ENCODE results near the gene NOL4L. TPM values are rescaled to one million over a fixed set of nuclear protein-coding genes. Genes with fewer than 3 reads are reported as not detected.
A peak's percentile ranks its signal among the peaks of the same experiment; 100 is the strongest.
"Not testable (repeated sequence)": the region's sequence is repeated elsewhere in the genome, so short reads cannot be mapped to it uniquely, and the experiment has no call there.

Gene NOL4L
- total RNA-seq, 1 donor from 2014 or later, result 13.2 TPM

GRCh38 chr20:32582659-32583580 lies 2.2 kb downstream of the NOL4L start:
- intact Hi-C loops (cut with micrococcal nuclease), result no loop called here
- Mint-ChIP-seq H3K27ac (no peak overlapping the region), H3K9me3 (no peaks in the 10 kb centered on the region), H3K36me3 (ENCODE audit: low read depth) (no peaks in the 10 kb centered on the region), H3K4me3 (ENCODE audit: low read depth) (peak overlapping the region; percentile 49), H3K4me1 (ENCODE audit: low read depth) (peaks cover 25% of the 10 kb centered on the region), H3K27me3 (ENCODE audit: low read depth) (peaks cover 24% of the 10 kb centered on the region)
- DNase-seq (ENCODE audit: low spot score), result no peak

- no peaks in the 10 kb centered on the region for H3K36me3 Mint-ChIP-seq (ENCODE audit: low read depth)
- DNase-seq (ENCODE audit: low spot score), result no peak
- H3K4me3 Mint-ChIP-seq (ENCODE audit: low read depth), result peak overlapping the region; percentile 78
- no peak overlapping the region for H3K27ac Mint-ChIP-seq
- intact Hi-C loops (cut with micrococcal nuclease), result no loop called here
- peaks cover 15% of the 10 kb centered on the region for H3K27me3 Mint-ChIP-seq (ENCODE audit: low read depth)
- no peaks in the 10 kb centered on the region for H3K9me3 Mint-ChIP-seq
- H3K4me1 Mint-ChIP-seq (ENCODE audit: low read depth), result peaks cover 28% of the 10 kb centered on the region
Measured at GRCh38 chr20:32581839-32582658, 3.1 kb downstream of the NOL4L start.

GRCh38 chr20:32580970-32581838 lies 3.9 kb downstream of the NOL4L start:
- H3K4me1 Mint-ChIP-seq (ENCODE audit: low read depth), result peaks cover 24% of the 10 kb centered on the region
- H3K36me3 Mint-ChIP-seq (ENCODE audit: low read depth), result no peaks in the 10 kb centered on the region
- no peak overlapping the region for H3K27ac Mint-ChIP-seq
- H3K9me3 Mint-ChIP-seq, result no peaks in the 10 kb centered on the region
- intact Hi-C loops (cut with micrococcal nuclease), result no loop called here
- H3K27me3 Mint-ChIP-seq (ENCODE audit: low read depth), result peaks cover 7% of the 10 kb centered on the region
- peak overlapping the region; percentile 78 for H3K4me3 Mint-ChIP-seq (ENCODE audit: low read depth)
- DNase-seq (ENCODE audit: low spot score), result no peak

GRCh38 chr20:32580219-32580969 lies 4.7 kb downstream of the NOL4L start:
- intact Hi-C loops (cut with micrococcal nuclease), result no loop called here
- no peak for DNase-seq (ENCODE audit: low spot score)
- Mint-ChIP-seq H3K36me3 (ENCODE audit: low read depth) (no peaks in the 10 kb centered on the region), H3K4me3 (ENCODE audit: low read depth) (no peak overlapping the region), H3K9me3 (no peaks in the 10 kb centered on the region), H3K4me1 (ENCODE audit: low read depth) (peaks cover 17% of the 10 kb centered on the region), H3K27ac (no peak overlapping the region), H3K27me3 (ENCODE audit: low read depth) (no peaks in the 10 kb centered on the region)

GRCh38 chr20:32578840-32579390 lies 6.2 kb downstream of the NOL4L start:
- Mint-ChIP-seq H3K36me3 (ENCODE audit: low read depth) (no peaks in the 10 kb centered on the region), H3K4me3 (ENCODE audit: low read depth) (no peak overlapping the region), H3K27ac (no peak overlapping the region), H3K9me3 (no peaks in the 10 kb centered on the region), H3K27me3 (ENCODE audit: low read depth) (no peaks in the 10 kb centered on the region), H3K4me1 (ENCODE audit: low read depth) (peaks cover 23% of the 10 kb centered on the region)
- no peak for DNase-seq (ENCODE audit: low spot score)
- intact Hi-C loops (cut with micrococcal nuclease), result no loop called here

- H3K4me1 Mint-ChIP-seq (ENCODE audit: low read depth), result peaks cover 23% of the 10 kb centered on the region
- H3K27ac Mint-ChIP-seq; H3K4me3 Mint-ChIP-seq (ENCODE audit: low read depth); H3K9me3 Mint-ChIP-seq; DNase-seq (ENCODE audit: low spot score); H3K36me3 Mint-ChIP-seq (ENCODE audit: low read depth); H3K27me3 Mint-ChIP-seq (ENCODE audit: low read depth); intact Hi-C loops (cut with micrococcal nuclease): not testable (repeated sequence)
Measured at GRCh38 chr20:32578062-32578461, 7.1 kb downstream of the NOL4L start.

GRCh38 chr20:32577657-32578056 lies 7.5 kb downstream of the NOL4L start:
- no peaks in the 10 kb centered on the region for H3K9me3 Mint-ChIP-seq
- no peaks in the 10 kb centered on the region for H3K27me3 Mint-ChIP-seq (ENCODE audit: low read depth)
- H3K4me3 Mint-ChIP-seq (ENCODE audit: low read depth), result no peak overlapping the region
- DNase-seq (ENCODE audit: low spot score), result no peak
- H3K27ac Mint-ChIP-seq, result no peak overlapping the region
- no peaks in the 10 kb centered on the region for H3K36me3 Mint-ChIP-seq (ENCODE audit: low read depth)
- peaks cover 23% of the 10 kb centered on the region for H3K4me1 Mint-ChIP-seq (ENCODE audit: low read depth)
- intact Hi-C loops (cut with micrococcal nuclease), result no loop called here

- Mint-ChIP-seq H3K27ac (no peak overlapping the region), H3K36me3 (ENCODE audit: low read depth) (no peaks in the 10 kb centered on the region), H3K4me3 (ENCODE audit: low read depth) (no peak overlapping the region), H3K9me3 (no peaks in the 10 kb centered on the region), H3K4me1 (ENCODE audit: low read depth) (peaks cover 20% of the 10 kb centered on the region), H3K27me3 (ENCODE audit: low read depth) (no peaks in the 10 kb centered on the region)
- intact Hi-C loops (cut with micrococcal nuclease), result no loop called here
- no peak for DNase-seq (ENCODE audit: low spot score)
Measured at GRCh38 chr20:32577023-32577422, 8.1 kb downstream of the NOL4L start.

- H3K27ac Mint-ChIP-seq, result no peak overlapping the region
- intact Hi-C loops (cut with micrococcal nuclease), result no loop called here
- peaks cover 17% of the 10 kb centered on the region for H3K4me1 Mint-ChIP-seq (ENCODE audit: low read depth)
Measured at GRCh38 chr20:32576560-32576959, 8.6 kb downstream of the NOL4L start.

GRCh38 chr20:32575805-32576204 lies 9.3 kb downstream of the NOL4L start:
- Mint-ChIP-seq H3K9me3 (no peaks in the 10 kb centered on the region), H3K36me3 (ENCODE audit: low read depth) (no peaks in the 10 kb centered on the region), H3K27ac (no peak overlapping the region), H3K4me3 (ENCODE audit: low read depth) (no peak overlapping the region), H3K27me3 (ENCODE audit: low read depth) (no peaks in the 10 kb centered on the region), H3K4me1 (ENCODE audit: low read depth) (peaks cover 13% of the 10 kb centered on the region)
- intact Hi-C loops (cut with micrococcal nuclease), result no loop called here
- no peak for DNase-seq (ENCODE audit: low spot score)

More at GRCh38 chr20:32576560-32576959, 8.6 kb downstream of the NOL4L start:
- no peak for DNase-seq (ENCODE audit: low spot score)
- Mint-ChIP-seq H3K4me3 (ENCODE audit: low read depth) (no peak overlapping the region), H3K27me3 (ENCODE audit: low read depth) (no peaks in the 10 kb centered on the region), H3K9me3 (no peaks in the 10 kb centered on the region), H3K36me3 (ENCODE audit: low read depth) (no peaks in the 10 kb centered on the region)

- no peak for DNase-seq (ENCODE audit: low spot score)
- Mint-ChIP-seq H3K4me3 (ENCODE audit: low read depth) (no peak overlapping the region), H3K36me3 (ENCODE audit: low read depth) (no peaks in the 10 kb centered on the region), H3K4me1 (ENCODE audit: low read depth) (peaks cover 13% of the 10 kb centered on the region), H3K27me3 (ENCODE audit: low read depth) (no peaks in the 10 kb centered on the region), H3K9me3 (no peaks in the 10 kb centered on the region), H3K27ac (no peak overlapping the region)
- intact Hi-C loops (cut with micrococcal nuclease), result no loop called here
Measured at GRCh38 chr20:32575227-32575581, 9.9 kb downstream of the NOL4L start.

Measured in activated T-helper 2 cell treated with anti-CD3 and anti-CD28 coated beads, Interferon-gamma antibody, Interleukin-2, Interleukin-4, amounts not matched to agents 10 μg/mL and 5 μg/mL and 100 μg/mL, durations not matched to agents 14 hours and 24 hours and 36 hours (primary cell).